GM23338 (cell line): Measurements from ENCODE around the gene AKAP8L. TPM values are rescaled to one million over a fixed set of nuclear protein-coding genes. Genes with fewer than 3 reads are reported as not detected.

Experiments used
- ATAC-seq: fragments of 200-7000 bp; cut with Tn5 transposase; 3 replicates; pipeline ENCODE4 v1.9.1; 2020
- DNase-seq: peaks from one replicate; pipeline ENCODE4 v3.0.0-alpha.2; 2015; ENCODE audit warnings: low spot score
- H2AFZ ChIP-seq: fragments of 200-600 bp; sonication (generic); 2 replicates; pipeline ENCODE4 v1.8.0; 2016; ENCODE audit warnings: antibody characterized with exemption, mild to moderate bottlenecking, moderate library complexity
- H3F3A ChIP-seq: fragments of 200-600 bp; sonication (generic); replicated peaks from 2 replicates; pipeline ENCODE4 v1.8.0; 2017; ENCODE audit warnings: antibody characterized with exemption, mixed run types, low read depth
- H3K27ac ChIP-seq: fragments of 200-600 bp; sonication (generic); 2 replicates; pipeline ENCODE4 v1.6.1; 2016; ENCODE audit warnings: low read depth
- H3K27me3 ChIP-seq: fragments of 200-600 bp; sonication (generic); 2 replicates; pipeline ENCODE4 v1.8.0; 2016; ENCODE audit warnings: mild to moderate bottlenecking, mixed run types, moderate library complexity; ENCODE audit not compliant: insufficient read depth
- H3K36me3 ChIP-seq: fragments of 200-600 bp; sonication (generic); 2 replicates; pipeline ENCODE4 v1.8.0; 2016; ENCODE audit warnings: mild to moderate bottlenecking; ENCODE audit not compliant: insufficient read depth
- H3K4me1 ChIP-seq: fragments of 200-600 bp; sonication (generic); 2 replicates; pipeline ENCODE4 v1.8.0; 2016; ENCODE audit warnings: mild to moderate bottlenecking, moderate library complexity; ENCODE audit not compliant: insufficient read depth
- H3K4me2 ChIP-seq: fragments of 200-600 bp; sonication (generic); 2 replicates; pipeline ENCODE4 v1.7.1; 2017; ENCODE audit warnings: mixed run types
- H3K4me3 ChIP-seq: fragments of 200-600 bp; sonication (generic); 2 replicates; pipeline ENCODE4 v1.6.1; 2016; ENCODE audit warnings: mixed run types
- H3K79me2 ChIP-seq: fragments of 200-600 bp; sonication (generic); replicated peaks from 2 replicates; pipeline ENCODE4 v1.8.0; 2017; ENCODE audit warnings: mild to moderate bottlenecking; ENCODE audit not compliant: insufficient read depth
- H3K9me2 ChIP-seq: fragments of 200-600 bp; sonication (generic); 2 replicates; pipeline ENCODE4 v1.8.0; 2017; ENCODE audit not compliant: insufficient read depth
- H4K20me1 ChIP-seq: fragments of 200-600 bp; sonication (generic); replicated peaks from 2 replicates; pipeline ENCODE4 v1.8.0; 2017; ENCODE audit warnings: mild to moderate bottlenecking; ENCODE audit not compliant: insufficient read depth
- H3K27ac Mint-ChIP-seq: 2 replicates; pipeline ENCODE4 v1.8.0; 2020; ENCODE audit warnings: inconsistent platforms, mild to moderate bottlenecking, moderate library complexity, mixed read lengths
- H3K27me3 Mint-ChIP-seq: 3 replicates; pipeline ENCODE4 v1.8.0; 2022; ENCODE audit warnings: low read depth, mild to moderate bottlenecking, moderate library complexity, mixed read lengths, inconsistent platforms; ENCODE audit not compliant: insufficient read depth, poor library complexity
- H3K36me3 Mint-ChIP-seq: 3 replicates; pipeline ENCODE4 v1.8.0; 2021; ENCODE audit warnings: low read depth, mild to moderate bottlenecking, inconsistent platforms, moderate library complexity, mixed read lengths
- H3K4me1 Mint-ChIP-seq: 3 replicates; pipeline ENCODE4 v1.8.0; 2020; ENCODE audit warnings: mild to moderate bottlenecking, inconsistent platforms, mixed read lengths
- H3K4me3 Mint-ChIP-seq: 3 replicates; pipeline ENCODE4 v1.8.0; 2021; ENCODE audit warnings: moderate library complexity, mild to moderate bottlenecking, inconsistent platforms, mixed read lengths
- H3K9me3 Mint-ChIP-seq: 3 replicates; pipeline ENCODE4 v1.8.0; 2020; ENCODE audit warnings: moderate library complexity, mild to moderate bottlenecking, inconsistent platforms, mixed read lengths
- CREB1 ChIP-seq: fragments of 250-450 bp; sonication (Bioruptor Pico); IDR thresholded peaks from 2 replicates; pipeline ENCODE4 v1.5.0; 2020; ENCODE audit warnings: low read depth, mild to moderate bottlenecking, moderate library complexity
- EZH2phosphoT487 ChIP-seq: fragments of 200-600 bp; sonication (generic); IDR thresholded peaks from one replicate; pipeline ENCODE4 v1.8.1; 2018; ENCODE audit warnings: antibody characterized with exemption; ENCODE audit not compliant: unreplicated experiment
- STAT1 ChIP-seq: IDR thresholded peaks from one replicate; pipeline ENCODE4 v1.6.1; 2016; ENCODE audit warnings: antibody characterized with exemption; ENCODE audit not compliant: unreplicated experiment
- ZNF331 ChIP-seq: fragments of 250-450 bp; sonication (Bioruptor Pico); IDR thresholded peaks from 2 replicates; pipeline ENCODE4 v1.5.0; 2020; ENCODE audit warnings: low read depth, mild to moderate bottlenecking, moderate library complexity
- polyA plus RNA-seq: library from polyadenylated mRNA; unstranded; fragments of >200 nt; fragmentation: Nextera tagmentation; extraction: Ambion mirVana; gene quantifications from 2 replicates; pipeline ENCODE4 v1.2.1, GENCODE V29; 2016
- total RNA-seq: library from RNA; depleted of rRNA; stranded (reverse); fragments of >200 nt; shearing (Covaris generic); gene quantifications from 2 replicates; pipeline ENCODE4 v1.2.3, GENCODE V29; 2014
- TF ChIP-seq, protein P1 (sequence below): IDR thresholded peaks from one replicate; pipeline ENCODE4 v1.6.1; 2018; ENCODE audit warnings: antibody characterized with exemption; ENCODE audit not compliant: unreplicated experiment
- TF ChIP-seq, protein P2 (sequence below): fragments of 250-450 bp; sonication (Bioruptor Pico); IDR thresholded peaks from 2 replicates; pipeline ENCODE4 v1.5.0; 2020; ENCODE audit warnings: mild to moderate bottlenecking, moderate library complexity

Gene AKAP8L
- total and polyA plus RNA-seq, 2 experiments from 2014 or later: 78.8 to 165 TPM

DNA sequence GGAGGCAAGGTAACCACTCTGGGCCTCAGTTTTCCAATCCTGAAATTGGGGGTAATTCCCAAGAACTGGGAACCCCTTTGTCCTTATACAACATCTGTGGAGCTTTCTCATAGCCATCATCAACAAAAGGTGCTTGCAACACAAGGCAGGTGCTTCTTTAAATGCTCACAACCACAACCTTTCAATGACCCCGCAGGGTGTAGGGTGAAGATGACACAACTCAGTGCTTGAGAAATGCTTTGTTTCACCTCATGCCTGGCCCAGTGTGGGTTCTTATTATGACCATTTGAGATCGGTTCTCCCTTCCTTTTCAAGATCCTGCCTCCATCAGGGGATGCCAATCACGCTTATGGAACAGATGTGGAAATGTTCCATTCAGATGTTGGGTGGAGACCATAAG is 22.5 kb upstream of the AKAP8L start:
- TF ChIP-seq CREB1 (CRISPR knock-in tag) (no peak), EZH2phosphoT487 (no peak), ZNF331 (CRISPR knock-in tag) (no peak), STAT1 (no peak)
- TF ChIP-seq, protein P1, sequence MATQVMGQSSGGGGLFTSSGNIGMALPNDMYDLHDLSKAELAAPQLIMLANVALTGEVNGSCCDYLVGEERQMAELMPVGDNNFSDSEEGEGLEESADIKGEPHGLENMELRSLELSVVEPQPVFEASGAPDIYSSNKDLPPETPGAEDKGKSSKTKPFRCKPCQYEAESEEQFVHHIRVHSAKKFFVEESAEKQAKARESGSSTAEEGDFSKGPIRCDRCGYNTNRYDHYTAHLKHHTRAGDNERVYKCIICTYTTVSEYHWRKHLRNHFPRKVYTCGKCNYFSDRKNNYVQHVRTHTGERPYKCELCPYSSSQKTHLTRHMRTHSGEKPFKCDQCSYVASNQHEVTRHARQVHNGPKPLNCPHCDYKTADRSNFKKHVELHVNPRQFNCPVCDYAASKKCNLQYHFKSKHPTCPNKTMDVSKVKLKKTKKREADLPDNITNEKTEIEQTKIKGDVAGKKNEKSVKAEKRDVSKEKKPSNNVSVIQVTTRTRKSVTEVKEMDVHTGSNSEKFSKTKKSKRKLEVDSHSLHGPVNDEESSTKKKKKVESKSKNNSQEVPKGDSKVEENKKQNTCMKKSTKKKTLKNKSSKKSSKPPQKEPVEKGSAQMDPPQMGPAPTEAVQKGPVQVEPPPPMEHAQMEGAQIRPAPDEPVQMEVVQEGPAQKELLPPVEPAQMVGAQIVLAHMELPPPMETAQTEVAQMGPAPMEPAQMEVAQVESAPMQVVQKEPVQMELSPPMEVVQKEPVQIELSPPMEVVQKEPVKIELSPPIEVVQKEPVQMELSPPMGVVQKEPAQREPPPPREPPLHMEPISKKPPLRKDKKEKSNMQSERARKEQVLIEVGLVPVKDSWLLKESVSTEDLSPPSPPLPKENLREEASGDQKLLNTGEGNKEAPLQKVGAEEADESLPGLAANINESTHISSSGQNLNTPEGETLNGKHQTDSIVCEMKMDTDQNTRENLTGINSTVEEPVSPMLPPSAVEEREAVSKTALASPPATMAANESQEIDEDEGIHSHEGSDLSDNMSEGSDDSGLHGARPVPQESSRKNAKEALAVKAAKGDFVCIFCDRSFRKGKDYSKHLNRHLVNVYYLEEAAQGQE: no peak
- TF ChIP-seq, protein P2, sequence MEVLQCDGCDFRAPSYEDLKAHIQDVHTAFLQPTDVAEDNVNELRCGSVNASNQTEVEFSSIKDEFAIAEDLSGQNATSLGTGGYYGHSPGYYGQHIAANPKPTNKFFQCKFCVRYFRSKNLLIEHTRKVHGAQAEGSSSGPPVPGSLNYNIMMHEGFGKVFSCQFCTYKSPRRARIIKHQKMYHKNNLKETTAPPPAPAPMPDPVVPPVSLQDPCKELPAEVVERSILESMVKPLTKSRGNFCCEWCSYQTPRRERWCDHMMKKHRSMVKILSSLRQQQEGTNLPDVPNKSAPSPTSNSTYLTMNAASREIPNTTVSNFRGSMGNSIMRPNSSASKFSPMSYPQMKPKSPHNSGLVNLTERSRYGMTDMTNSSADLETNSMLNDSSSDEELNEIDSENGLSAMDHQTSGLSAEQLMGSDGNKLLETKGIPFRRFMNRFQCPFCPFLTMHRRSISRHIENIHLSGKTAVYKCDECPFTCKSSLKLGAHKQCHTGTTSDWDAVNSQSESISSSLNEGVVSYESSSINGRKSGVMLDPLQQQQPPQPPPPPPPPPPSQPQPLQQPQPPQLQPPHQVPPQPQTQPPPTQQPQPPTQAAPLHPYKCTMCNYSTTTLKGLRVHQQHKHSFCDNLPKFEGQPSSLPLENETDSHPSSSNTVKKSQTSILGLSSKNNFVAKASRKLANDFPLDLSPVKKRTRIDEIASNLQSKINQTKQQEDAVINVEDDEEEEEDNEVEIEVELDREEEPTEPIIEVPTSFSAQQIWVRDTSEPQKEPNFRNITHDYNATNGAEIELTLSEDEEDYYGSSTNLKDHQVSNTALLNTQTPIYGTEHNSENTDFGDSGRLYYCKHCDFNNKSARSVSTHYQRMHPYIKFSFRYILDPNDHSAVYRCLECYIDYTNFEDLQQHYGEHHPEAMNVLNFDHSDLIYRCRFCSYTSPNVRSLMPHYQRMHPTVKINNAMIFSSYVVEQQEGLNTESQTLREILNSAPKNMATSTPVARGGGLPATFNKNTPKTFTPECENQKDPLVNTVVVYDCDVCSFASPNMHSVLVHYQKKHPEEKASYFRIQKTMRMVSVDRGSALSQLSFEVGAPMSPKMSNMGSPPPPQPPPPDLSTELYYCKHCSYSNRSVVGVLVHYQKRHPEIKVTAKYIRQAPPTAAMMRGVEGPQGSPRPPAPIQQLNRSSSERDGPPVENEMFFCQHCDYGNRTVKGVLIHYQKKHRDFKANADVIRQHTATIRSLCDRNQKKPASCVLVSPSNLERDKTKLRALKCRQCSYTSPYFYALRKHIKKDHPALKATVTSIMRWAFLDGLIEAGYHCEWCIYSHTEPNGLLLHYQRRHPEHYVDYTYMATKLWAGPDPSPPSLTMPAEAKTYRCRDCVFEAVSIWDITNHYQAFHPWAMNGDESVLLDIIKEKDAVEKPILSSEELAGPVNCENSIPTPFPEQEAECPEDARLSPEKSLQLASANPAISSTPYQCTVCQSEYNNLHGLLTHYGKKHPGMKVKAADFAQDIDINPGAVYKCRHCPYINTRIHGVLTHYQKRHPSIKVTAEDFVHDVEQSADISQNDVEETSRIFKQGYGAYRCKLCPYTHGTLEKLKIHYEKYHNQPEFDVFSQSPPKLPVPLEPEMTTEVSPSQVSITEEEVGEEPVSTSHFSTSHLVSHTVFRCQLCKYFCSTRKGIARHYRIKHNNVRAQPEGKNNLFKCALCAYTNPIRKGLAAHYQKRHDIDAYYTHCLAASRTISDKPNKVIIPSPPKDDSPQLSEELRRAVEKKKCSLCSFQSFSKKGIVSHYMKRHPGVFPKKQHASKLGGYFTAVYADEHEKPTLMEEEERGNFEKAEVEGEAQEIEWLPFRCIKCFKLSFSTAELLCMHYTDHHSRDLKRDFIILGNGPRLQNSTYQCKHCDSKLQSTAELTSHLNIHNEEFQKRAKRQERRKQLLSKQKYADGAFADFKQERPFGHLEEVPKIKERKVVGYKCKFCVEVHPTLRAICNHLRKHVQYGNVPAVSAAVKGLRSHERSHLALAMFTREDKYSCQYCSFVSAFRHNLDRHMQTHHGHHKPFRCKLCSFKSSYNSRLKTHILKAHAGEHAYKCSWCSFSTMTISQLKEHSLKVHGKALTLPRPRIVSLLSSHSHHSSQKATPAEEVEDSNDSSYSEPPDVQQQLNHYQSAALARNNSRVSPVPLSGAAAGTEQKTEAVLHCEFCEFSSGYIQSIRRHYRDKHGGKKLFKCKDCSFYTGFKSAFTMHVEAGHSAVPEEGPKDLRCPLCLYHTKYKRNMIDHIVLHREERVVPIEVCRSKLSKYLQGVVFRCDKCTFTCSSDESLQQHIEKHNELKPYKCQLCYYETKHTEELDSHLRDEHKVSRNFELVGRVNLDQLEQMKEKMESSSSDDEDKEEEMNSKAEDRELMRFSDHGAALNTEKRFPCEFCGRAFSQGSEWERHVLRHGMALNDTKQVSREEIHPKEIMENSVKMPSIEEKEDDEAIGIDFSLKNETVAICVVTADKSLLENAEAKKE (CRISPR knock-in tag): no peak
- DNase-seq: no peak
- Histone ChIP-seq H3K4me1 (no peaks in the 10 kb centered on the region), H3F3A (no peaks in the 10 kb centered on the region), H3K27me3 (no peaks in the 10 kb centered on the region), H3K4me3 (no peak overlapping the region), H4K20me1 (no peaks in the 10 kb centered on the region), H3K36me3 (no peaks in the 10 kb centered on the region), H3K9me2 (no peaks in the 10 kb centered on the region), H2AFZ (no peak overlapping the region), H3K27ac (no peak overlapping the region), H3K4me2 (no peak overlapping the region), H3K79me2 (no peaks in the 10 kb centered on the region)
- Mint-ChIP-seq H3K9me3 (no peaks in the 10 kb centered on the region), H3K4me3 (no peak overlapping the region), H3K27me3 (peaks cover 1% of the 10 kb centered on the region), H3K4me1 (no peaks in the 10 kb centered on the region), H3K36me3 (no peaks in the 10 kb centered on the region), H3K27ac (no peak overlapping the region)
- ATAC-seq: no peak
